Germinal center (tissue), 1 donor: ENCODE data around the gene TNNI3.
A peak's percentile ranks its signal among the peaks of the same experiment; 100 is the strongest.

Experiments used
- DNase-seq: peaks from one replicate; pipeline ENCODE4 v3.0.0; 2012; ENCODE audit warnings: mixed read lengths, low spot score

Gene TNNI3

GRCh38 chr19:55146705-55147273 lies 10.7 kb downstream of the TNNI3 start:
- DNase-seq, result no peak

GRCh38 chr19:55146078-55146704 lies 11.3 kb downstream of the TNNI3 start:
- DNase-seq, result peak; percentile 47

GRCh38 chr19:55145232-55145631 lies 12.3 kb downstream of the TNNI3 start:
- no peak for DNase-seq

- DNase-seq, result no peak
Observed at GRCh38 chr19:55141696-55142095, 15.8 kb downstream of the TNNI3 start.

GRCh38 chr19:55137915-55138314 lies 19.6 kb downstream of the TNNI3 start:
- DNase-seq, result no peak

- no peak for DNase-seq
Observed at GRCh38 chr19:55136399-55137102, 21.0 kb downstream of the TNNI3 start.

GRCh38 chr19:55134736-55135135 lies 22.8 kb downstream of the TNNI3 start:
- no peak for DNase-seq

GRCh38 chr19:55133639-55134444 lies 23.7 kb downstream of the TNNI3 start:
- no peak for DNase-seq

GRCh38 chr19:55132453-55133129 lies 24.9 kb downstream of the TNNI3 start:
- no peak for DNase-seq

- DNase-seq, result no peak
Observed at GRCh38 chr19:55131421-55131820, 26.1 kb downstream of the TNNI3 start.

GRCh38 chr19:55119053-55119452 lies 38.5 kb downstream of the TNNI3 start:
- no peak for DNase-seq

GRCh38 chr19:55118401-55118991 lies 39.0 kb downstream of the TNNI3 start:
- DNase-seq, result no peak

- DNase-seq, result peak; percentile 96
Observed at GRCh38 chr19:55117663-55118391, 39.7 kb downstream of the TNNI3 start.

- no peak for DNase-seq
Observed at GRCh38 chr19:55116859-55117662, 40.5 kb downstream of the TNNI3 start, which contains the start of gene PPP1R12C. TSS of gene PPP1R12C (minus strand) at chr19:55117637. CDS start at chr19:55117543, 94 bp downstream.

- DNase-seq, result peak; percentile 67
Observed at GRCh38 chr19:55116232-55116858, 41.2 kb downstream of the TNNI3 start.

GRCh38 chr19:55115446-55116065 lies 42.0 kb downstream of the TNNI3 start:
- DNase-seq, result no peak

- DNase-seq, result no peak
Observed at GRCh38 chr19:55114566-55115145, 42.9 kb downstream of the TNNI3 start.

GRCh38 chr19:55113570-55114039 lies 43.9 kb downstream of the TNNI3 start:
- DNase-seq, result peak; percentile 78
